Mammary epithelial cell (primary cell): ENCODE data around the gene PCDHGA6.
"Not testable (repeated sequence)": the region's sequence is repeated elsewhere in the genome, so short reads cannot be mapped to it uniquely, and the experiment has no call there.

Experiments used
- CTCF ChIP-seq, 2 donors: IDR thresholded peaks in 1 of 2; conservative IDR thresholded peaks in 1 of 2; 2 replicates each; pipeline ENCODE4 v1.5.1; 2011 to 2012; ENCODE audit warnings: inconsistent platforms in 2 of 2, low read length in 2 of 2, mild to moderate bottlenecking in 2 of 2, control low read depth in 1 of 2, low read depth in 1 of 2; ENCODE audit not compliant: insufficient read depth in 1 of 2; ENCODE audit errors: extremely low read depth in 1 of 2
- EZH2 ChIP-seq: IDR thresholded peaks from 2 replicates; pipeline ENCODE4 v1.6.1; 2012; ENCODE audit warnings: low read length, inconsistent platforms, borderline replicate concordance

- not testable (repeated sequence) for TF ChIP-seq EZH2
- peak; percentile 75 to 81 for TF ChIP-seq CTCF (conservative IDR thresholded peaks at IDR 0.05 in 1 of 2, IDR thresholded peaks at IDR 0.05 in 1 of 2; ENCODE audit: extremely low read depth in 1 of 2, insufficient read depth in 1 of 2, low read depth in 1 of 2, low read length in 2 of 2)
These were observed 24.3 kb downstream of the PCDHGA6 start, which contains the start of gene PCDHGB5 for GRCh38 chr5:141397756-141398551.
